WERI-Rb-1 (cell line): ENCODE measurements around the gene OXLD1.

Experiments used
- DNase-seq: peaks from one replicate; pipeline ENCODE4 v3.0.0-alpha.2; 2020
- H3K27ac ChIP-seq: fragments of 250-450 bp; sonication (Bioruptor Pico); 2 replicates; pipeline ENCODE4 v1.5.1; 2020; ENCODE audit warnings: mild to moderate bottlenecking, moderate library complexity
- H3K27me3 ChIP-seq: fragments of 250-450 bp; sonication (Bioruptor Pico); 2 replicates; pipeline ENCODE4 v1.5.1; 2021; ENCODE audit warnings: mild to moderate bottlenecking, low read depth, moderate library complexity; ENCODE audit not compliant: insufficient read depth, severe bottlenecking
- H3K36me3 ChIP-seq: fragments of 250-450 bp; sonication (Bioruptor Pico); 2 replicates; pipeline ENCODE4 v1.5.1; 2020; ENCODE audit warnings: mild to moderate bottlenecking, moderate library complexity
- H3K4me3 ChIP-seq: 2 replicates; pipeline ENCODE4 v1.5.1; 2011; ENCODE audit warnings: low read depth, mild to moderate bottlenecking, control low read depth, low read length
- H3K9me3 ChIP-seq: fragments of 250-450 bp; sonication (Bioruptor Pico); 2 replicates; pipeline ENCODE4 v1.5.1; 2021; ENCODE audit warnings: mild to moderate bottlenecking, moderate library complexity; ENCODE audit not compliant: severe bottlenecking
- TF ChIP-seq, protein P1 (sequence below): IDR thresholded peaks from 2 replicates; pipeline ENCODE4 v1.5.1; 2011; ENCODE audit warnings: low read depth, mild to moderate bottlenecking, control low read depth, inconsistent platforms, low read length

OXLD1 gene

DNA sequence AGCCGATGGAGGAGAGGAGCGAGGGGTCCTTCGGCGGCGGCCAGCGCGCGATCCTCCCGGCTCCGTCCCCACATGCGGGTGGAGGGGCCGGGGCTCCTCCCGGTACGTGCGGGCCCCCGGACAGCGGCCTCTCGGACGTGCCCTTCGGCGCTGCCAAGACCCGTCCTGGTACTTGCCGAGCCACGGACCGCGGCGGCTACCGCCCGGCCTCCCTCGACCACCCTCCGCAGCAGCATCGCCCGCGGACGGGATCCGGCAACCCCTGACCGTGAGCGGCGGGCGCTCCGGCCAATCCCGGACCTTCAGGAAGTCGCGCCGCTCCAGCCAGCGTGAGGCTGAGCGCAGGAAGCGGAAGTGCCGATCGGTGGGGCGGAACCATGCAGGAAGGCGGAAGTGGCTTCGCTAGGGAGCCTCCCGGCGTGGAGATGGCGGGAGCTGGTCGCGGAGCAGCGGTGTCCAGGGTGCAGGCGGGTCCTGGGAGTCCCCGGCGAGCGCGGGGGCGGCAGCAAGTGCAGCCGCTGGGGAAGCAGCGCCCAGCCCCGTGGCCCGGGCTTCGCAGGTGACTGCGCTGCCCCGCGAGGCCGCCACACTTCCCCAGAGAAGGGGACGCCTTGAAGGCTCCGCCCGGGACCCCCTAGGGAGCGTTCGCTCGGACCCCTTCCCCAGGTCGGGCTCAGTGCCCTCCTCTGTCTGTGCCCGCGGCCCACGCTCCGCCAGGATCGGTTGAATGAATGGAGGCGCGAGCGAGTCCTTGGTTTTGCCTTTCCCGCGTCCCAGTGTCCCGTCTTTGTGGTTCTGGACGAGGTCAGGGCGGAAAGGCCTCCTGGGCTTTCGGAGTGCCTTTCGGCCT is at the start of gene OXLD1, which contains the start of gene CCDC137:
TSS of gene OXLD1 (minus strand) at position 264 of the 850 bp plus-strand sequence. CDS start at position 236, 28 bp downstream.
TSS of gene CCDC137 (plus strand) at position 396 of the 850 bp plus-strand sequence. CDS start at position 426, 30 bp downstream.
- DNase-seq: peak; percentile 99
- TF ChIP-seq, protein P1, sequence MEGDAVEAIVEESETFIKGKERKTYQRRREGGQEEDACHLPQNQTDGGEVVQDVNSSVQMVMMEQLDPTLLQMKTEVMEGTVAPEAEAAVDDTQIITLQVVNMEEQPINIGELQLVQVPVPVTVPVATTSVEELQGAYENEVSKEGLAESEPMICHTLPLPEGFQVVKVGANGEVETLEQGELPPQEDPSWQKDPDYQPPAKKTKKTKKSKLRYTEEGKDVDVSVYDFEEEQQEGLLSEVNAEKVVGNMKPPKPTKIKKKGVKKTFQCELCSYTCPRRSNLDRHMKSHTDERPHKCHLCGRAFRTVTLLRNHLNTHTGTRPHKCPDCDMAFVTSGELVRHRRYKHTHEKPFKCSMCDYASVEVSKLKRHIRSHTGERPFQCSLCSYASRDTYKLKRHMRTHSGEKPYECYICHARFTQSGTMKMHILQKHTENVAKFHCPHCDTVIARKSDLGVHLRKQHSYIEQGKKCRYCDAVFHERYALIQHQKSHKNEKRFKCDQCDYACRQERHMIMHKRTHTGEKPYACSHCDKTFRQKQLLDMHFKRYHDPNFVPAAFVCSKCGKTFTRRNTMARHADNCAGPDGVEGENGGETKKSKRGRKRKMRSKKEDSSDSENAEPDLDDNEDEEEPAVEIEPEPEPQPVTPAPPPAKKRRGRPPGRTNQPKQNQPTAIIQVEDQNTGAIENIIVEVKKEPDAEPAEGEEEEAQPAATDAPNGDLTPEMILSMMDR: no peak
- Histone ChIP-seq H3K36me3 (peaks cover 62% of the 10 kb centered on the region), H3K27ac (peak within 1 kb of the TSS; percentile 97), H3K9me3 (no peaks in the 10 kb centered on the region), H3K4me3 (peak within 1 kb of the TSS; percentile 97), H3K27me3 (no peaks in the 10 kb centered on the region)

DNA sequence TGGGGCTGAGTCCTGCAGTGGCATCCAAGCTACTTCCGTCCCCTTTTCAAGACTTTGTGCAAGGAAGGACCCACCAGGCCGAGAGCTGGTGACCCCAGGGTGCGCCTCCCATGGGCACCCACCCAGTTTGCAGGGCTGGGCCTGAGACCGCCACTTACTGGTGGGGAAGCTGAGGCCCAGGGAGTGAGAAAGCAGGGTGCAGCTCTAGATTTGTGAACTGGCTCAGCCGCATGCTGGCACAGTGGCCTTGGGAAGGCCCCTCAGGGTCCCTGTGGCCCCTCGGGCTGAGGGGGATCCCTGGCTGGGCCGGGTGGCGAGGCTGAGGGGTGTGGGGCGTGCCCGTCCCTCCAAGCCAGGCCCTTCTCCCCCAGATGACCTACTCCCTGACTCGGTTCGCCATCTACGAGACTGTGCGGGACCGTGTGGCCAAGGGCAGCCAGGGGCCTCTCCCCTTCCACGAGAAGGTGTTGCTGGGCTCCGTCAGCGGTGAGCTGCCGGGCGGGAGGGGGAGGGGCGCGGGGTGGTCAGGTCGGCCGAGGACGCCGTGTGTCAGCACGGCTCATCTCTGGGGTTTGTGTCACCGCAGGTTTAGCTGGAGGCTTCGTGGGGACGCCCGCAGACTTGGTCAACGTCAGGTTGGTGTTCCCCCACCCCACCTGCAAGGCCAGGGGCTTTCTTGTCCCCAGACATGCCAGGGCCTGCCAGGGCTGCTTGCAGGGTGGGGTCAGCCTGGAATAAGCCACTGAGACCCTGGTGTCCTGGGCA is 48.9 kb upstream of the OXLD1 start:
- peak; percentile 93 for DNase-seq
- Histone ChIP-seq H3K27ac (peak overlapping the region; percentile 95), H3K36me3 (peaks cover 68% of the 10 kb centered on the region), H3K4me3 (peak overlapping the region; percentile 7), H3K9me3 (no peaks in the 10 kb centered on the region), H3K27me3 (no peaks in the 10 kb centered on the region)
- TF ChIP-seq, protein P1: no peak

GRCh38 chr17:81714412-81715106 is 48.2 kb upstream of the OXLD1 start:
- no peaks in the 10 kb centered on the region for H3K27me3 ChIP-seq
- peak overlapping the region; percentile 95 for H3K27ac ChIP-seq
- TF ChIP-seq, protein P1: no peak
- DNase-seq: no peak
- peaks cover 61% of the 10 kb centered on the region for H3K36me3 ChIP-seq
- H3K9me3 ChIP-seq: no peaks in the 10 kb centered on the region
- H3K4me3 ChIP-seq: peak overlapping the region; percentile 71

DNA sequence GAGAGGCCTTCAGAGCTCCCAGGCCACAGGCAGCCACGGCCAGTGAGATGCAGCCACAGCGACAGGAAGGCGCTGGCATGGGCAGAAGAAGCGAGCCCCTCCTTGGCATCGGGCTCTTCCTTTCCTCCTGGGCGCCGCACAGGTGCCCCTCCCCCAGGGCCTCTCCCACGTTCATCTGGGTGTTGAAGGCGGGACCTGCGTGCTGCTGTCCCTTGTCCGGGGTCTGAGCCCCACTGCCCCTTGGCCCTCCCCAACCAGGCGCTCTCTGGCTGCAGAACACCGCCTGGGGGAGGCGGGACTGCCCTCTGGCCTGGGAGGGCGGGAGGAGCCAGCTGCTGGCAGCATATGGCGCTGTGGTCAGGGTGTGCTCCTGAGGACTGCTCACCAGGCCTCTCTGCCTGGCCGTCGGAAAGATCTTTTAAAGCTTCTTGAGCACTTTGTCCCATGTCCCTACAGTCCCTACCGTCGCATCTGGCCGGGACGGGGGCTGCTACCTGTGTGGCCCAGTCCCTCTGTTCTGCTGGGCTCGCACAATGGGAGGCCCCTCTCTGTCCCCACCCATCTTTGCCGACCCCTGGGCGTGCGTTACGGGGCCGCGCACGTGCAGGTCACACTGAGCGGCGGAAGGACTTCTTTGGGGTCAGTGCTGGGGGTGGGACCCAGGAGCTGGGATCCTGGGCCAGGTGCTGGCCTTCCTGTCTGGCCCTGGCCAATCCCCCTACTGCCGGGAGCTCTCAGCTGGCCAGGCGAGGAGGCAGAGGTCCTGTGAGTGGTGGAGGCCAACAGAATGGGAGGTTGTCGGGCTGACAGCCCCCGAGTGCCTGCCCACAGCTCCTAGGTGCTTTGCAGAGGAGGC is 47.4 kb upstream of the OXLD1 start:
- Histone ChIP-seq H3K27ac (peak overlapping the region; percentile 95), H3K9me3 (no peaks in the 10 kb centered on the region), H3K36me3 (peaks cover 56% of the 10 kb centered on the region), H3K4me3 (peak overlapping the region; percentile 71), H3K27me3 (no peaks in the 10 kb centered on the region)
- TF ChIP-seq, protein P1: no peak
- DNase-seq: peak; percentile 94
